HG02885 (cell line): ENCODE results near the gene FAM20C.

Experiments
- ATAC-seq: cut with Tn5 transposase; IDR thresholded peaks from one replicate; pipeline ENCODE4 v1.9.1; 2021; ENCODE audit warnings: mild to moderate bottlenecking; ENCODE audit not compliant: unreplicated experiment, poor library complexity

The FAM20C gene

DNA sequence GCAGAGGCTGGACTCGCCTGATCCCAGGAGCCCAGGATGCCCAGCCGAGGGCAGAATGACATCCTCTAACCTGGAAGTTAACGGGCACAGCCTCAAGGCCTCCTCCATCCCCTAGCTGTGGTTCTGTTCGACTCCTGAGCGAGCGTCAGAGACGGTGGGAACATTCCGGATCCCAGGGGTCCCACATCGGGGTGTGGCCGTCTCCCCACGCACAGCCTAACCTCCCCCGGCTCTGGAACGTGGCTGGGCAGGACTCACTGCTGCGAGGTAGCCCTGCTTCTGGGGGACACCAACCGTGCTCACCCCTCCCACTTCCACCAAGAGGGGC, 106.0 kb downstream of the FAM20C start:
- ATAC-seq, result no peak

DNA sequence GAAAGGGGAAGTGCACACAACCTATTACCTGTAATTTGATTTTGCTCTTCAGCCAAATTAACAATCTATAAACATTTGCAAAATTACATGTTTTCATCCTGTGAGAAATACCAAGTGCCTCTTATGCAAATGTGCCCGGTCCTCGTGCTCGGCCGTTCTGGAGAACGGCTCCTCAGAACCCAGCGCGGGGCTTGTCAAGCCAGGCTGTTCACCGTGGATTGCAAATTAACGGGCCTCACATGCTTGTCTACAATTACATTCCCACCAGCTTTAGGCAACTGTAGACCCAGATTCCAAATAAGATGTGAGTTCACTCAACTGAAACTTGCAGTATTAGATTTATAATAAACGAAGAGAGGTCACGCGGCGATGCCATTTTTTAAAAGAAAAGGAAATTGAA, 106.4 kb downstream of the FAM20C start:
- ATAC-seq, result no peak

DNA sequence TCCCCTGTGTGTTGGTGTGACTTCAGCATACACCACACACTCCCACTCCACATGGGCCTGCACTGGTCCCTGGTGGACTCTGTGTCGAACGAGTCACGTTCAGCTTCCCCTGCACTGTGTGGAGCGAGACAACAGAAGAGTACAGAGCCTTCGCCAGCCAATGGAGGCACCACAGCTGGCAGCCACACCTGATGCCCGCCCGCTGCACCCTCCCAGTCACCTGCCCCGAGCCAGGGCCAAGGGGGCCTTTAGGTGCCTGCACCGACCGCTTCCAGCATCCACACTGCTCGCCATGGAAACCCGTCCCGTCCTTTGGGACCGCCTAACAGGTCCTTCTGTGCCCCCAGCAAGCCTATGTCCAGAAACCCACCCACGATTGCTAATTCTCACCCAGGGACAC, 106.8 kb downstream of the FAM20C start:
- no peak for ATAC-seq

DNA sequence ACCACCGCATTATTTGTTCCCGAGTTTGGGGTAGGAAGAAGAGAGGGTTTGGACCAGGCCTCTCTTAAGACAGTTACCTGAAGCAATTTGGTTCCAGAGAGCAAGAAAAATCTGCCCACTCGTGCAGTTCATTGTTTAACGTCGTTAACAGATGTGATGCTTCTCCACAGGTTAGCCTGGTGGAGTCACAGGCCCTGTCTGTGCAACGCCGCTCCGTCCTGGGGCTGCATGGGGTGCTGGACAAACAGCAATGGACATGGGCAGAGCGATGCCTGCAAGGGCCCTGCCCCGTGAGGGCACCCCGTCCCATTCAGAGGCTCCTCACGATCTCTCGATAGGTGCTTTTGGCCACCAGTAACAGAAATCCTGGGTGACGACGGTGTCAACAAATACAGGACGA, 107.3 kb downstream of the FAM20C start:
- no peak for ATAC-seq

DNA sequence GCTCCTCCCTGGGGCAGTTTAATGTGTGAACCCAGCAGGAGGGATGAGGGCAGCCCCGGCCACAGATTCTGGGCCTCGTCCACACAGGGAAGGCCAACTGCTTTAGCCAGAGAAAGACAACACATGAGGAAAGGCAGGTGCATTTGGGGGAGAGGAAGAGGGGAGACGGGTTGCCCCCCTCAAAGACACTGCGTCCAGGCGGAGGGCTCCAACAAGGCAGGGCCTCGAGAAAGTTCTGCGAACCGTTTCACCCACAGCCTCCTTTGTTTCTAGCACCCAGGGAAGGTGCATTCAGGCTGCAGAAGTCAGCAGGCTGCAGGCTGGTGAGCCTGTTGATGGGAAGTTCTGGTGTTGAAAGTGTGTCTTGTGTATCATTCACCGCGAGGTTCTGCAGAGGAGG, 107.7 kb downstream of the FAM20C start:
- ATAC-seq, result no peak

DNA sequence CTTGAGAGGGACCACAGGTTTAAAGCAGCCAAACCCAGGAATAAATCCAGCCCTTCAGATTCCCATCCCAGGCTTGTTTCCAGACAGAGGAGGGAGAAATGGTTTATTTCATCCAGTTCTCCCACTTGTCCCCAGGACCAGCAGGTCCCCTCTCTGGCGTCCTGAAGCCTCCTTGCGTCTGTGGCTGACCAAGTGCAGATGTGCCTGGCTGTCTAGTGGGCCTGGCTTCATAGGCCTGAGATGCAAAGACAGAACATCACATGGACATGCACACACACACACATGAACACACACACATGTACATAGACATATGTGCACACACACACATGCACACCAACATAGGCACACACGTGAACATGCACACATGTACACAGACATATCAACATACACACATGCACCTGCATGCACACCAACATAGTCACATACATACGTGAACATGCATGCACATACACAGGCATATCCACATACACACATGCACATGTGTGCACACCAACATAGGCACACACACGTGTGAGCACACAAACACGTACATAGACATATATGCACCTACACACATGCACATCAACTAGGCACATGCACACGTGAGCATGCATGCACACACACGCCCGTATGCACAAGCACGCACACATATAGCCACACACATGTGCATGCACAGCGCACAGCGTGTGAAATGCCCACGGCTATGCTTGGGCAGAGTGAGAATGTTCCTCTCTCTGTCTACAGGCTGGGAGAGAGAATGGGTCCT, 108.3 kb downstream of the FAM20C start:
- no peak for ATAC-seq

DNA sequence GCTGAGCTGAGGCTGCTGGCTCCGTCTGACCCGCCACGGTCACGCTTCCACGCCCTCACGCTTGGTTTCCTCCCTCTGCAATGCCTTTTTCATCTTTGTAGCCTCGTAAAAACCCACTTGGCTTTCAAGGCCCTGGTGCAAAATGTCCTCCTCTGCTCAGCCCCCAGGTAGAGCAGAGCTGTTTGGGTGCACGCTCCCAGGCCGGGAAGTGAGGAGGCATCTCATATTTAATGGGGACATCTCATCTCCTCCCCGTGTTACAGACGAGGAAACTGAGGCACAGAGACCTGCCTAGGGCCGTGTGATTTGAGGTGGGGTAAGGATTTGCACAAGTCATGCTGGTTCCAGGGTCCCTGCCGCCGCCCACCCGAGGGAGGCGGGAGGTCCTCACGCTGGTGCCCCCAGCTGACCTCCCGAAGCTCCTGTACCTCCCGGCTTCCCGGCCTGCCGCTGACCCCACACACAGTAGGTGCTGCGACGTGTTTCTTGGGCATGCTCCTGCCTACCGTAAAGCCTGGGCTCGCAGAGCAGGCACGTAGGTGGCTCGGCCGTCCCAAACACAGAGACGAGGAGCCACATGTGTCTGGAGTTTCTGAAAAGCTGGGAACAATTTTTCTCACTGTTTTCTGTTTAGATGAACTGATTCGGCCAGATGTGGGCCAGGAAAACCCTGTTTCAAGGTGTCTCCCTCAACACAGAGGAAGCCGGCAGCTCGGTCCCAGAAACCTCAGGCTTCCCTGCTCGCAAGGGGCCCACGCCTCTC, 109.1 kb downstream of the FAM20C start:
- ATAC-seq, result no peak

DNA sequence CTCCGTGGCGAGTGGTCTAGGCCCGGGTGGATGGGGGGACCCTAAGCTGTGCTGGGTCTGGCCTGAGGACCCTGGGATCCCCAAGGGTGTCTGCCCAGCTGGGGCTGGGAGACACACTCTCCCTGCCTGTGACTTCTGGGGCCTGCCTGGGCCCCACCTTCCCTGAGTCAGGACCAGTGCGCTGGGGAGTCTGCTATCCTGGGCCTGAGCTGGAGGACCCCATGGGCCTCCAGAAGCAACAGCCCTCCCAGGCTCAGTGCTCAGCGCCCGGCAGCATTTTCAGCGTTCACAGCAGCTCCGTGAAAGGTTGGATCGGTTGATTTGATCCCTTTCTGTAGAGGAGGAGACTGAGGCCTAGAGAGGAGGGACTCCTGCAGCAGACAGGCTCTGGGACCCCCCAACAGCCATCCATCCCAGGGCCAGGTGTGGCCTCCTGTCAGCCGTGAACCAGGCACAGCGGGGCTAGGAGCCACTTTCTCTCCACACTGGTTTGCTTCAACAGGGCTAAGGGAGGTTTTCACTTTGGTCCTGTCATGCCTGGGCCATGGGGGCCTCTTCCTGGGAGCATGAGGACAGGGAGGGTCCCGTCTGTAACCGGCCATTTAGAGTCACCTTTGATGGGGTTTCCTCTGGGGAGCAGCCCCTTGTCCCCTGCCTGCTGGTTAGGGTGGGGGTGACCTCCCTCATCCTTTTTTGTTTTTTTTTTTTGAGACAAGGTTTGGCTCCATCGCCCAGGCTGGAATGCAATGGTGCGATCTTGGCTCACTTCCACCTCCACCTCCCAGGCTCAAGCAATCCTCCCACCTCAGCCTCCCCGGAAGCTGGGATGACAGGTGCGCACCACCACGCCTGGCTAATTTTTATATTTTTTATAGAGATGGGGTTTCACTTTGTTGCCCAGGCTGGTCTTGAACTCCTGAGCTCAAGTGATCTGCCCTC, 110.0 kb downstream of the FAM20C start:
- no peak for ATAC-seq

DNA sequence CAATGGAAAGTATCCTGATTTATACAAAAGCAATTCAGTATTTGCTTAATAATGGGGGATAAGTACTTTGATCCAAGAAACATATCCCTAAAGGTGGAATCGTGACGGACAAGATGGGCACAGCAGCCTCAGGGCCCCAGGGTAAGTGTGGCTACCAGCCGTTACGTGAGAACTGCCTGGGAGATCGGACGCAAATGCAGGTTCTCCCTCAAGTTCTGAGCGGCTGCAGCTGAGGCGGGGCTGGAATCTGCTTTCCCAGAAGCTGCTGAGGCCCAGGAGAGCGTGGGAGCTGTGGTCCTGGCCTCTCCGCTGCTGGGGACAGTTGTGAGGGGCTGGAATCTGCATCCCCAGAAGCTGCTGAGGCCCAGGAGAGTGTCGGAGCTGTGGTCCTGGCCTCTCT, 111.1 kb downstream of the FAM20C start:
- ATAC-seq, result no peak

DNA sequence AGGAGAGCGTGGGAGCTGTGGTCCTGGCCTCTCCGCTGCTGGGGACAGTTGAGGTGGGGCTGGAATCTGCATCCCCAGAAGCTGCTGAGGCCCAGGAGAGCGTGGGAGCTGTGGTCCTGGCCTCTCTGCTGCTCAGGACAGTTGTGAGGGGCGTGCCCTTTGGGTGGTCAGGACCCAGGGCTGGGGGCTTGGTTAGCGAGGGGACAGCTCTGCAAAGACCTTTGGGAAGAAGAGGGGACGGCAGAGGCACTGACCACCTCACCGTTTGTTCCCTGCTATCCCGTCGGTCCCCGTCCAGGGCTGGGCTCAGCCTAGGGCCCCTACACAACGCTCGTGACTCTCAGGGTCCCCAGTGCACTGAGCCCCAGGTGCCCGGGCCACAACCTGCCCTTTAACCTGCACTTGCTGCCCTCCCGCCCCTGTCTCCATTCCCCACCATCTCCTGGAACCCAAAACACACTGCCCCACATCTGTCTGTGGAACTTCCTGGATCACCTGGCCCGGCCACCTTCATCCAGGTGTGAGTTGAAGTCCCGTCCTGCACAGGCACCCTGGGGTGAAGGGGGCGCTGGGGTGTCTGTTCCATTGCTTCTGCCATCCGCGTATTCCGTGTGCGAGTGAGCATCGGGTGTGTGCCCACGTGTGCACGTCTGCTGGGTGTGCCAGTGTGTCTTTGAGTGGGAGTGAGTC, 111.7 kb downstream of the FAM20C start:
- ATAC-seq, result no peak

DNA sequence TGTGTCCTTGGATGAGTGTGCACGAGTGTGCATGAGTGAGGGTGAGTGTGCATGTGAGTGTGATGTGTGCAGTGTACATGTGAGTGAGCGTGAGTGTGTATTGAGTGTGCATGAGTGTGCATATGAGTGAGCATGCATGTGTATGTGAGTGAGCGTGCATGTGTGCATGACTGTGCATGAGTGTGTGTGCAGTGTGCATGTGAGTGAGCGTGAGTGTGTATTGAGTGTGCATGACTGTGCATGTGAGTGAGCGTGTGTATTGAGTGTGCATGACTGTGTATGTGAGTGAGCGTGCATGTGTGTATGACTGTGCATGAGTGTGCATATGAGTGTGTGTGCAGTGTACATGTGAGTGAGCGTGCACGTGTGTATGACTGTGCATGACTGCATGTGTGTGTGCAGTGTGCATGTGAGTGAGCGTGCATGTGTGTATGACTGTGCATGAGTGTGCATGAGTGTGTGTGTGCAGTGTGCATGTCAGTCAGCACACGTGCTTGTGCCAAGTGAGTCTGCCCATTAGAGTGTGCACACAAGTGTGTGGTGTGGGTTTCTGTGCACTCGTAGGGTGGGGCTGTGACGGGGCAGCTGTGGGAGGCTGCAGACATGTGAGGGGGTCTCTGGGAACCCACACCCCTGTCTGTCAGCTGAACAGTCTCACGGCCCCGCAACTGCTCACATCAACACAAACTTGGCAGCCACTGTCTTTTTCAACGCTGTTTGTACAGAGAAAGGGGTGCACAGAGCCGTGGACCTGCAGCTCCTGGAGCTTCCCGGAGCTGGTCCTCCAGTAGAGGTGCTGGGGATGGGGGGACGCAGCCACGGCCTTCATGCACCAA, 112.4 kb downstream of the FAM20C start:
- ATAC-seq, result no peak

DNA sequence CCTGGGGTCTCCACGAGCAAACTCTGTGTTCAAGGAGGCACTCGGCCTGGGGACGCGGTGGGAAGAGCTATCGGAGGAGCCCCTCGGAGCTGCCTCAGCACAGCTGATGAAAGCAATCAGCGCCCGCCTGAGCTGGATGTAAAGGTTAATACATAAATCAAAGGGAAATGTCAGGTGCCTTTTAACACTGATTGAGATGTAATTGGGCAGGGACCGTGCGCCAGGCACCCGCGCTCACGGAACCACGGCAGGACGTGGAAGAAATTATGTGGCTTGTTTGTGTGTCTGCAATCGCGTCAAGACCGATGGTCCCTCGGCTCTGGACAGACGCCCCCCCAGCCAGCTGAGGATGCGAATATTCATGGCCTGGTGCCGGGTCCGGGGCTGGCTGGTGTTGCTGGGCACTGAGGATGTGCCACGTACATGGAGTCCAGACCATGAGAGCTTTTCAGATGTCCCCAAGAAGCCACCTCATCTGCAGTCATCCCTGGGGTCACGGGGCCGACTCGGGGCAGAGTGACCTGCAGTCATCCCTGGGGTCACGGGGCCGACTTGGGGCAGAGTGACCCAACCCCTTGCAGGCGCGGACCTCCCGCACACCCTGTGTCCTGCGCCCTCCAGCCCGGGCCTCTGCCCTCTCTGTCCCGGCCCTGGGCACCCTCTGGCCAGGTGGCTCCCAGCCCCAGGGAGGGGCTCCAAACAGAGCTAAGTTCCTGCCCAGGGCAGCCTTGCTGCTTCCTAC, 113.2 kb downstream of the FAM20C start:
- no peak for ATAC-seq

DNA sequence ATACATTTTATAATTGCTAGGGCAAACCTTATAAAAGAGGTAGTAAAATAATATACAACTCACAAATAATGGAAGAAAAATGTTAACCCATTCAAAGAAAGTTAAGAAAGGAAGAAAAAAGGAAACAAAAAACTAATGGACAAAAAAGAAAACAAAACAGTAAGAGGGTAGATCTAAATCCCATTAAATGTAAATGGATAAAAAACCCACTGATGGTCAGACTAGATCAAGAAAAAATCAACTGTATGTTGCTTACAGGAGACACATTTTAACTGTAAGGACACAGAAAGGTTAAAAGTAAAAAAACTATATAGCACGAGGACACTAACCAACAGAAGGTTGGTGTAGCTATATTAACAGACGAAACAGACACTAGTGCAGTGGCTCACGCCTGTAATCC, 115.6 kb downstream of the FAM20C start:
- ATAC-seq, result no peak

DNA sequence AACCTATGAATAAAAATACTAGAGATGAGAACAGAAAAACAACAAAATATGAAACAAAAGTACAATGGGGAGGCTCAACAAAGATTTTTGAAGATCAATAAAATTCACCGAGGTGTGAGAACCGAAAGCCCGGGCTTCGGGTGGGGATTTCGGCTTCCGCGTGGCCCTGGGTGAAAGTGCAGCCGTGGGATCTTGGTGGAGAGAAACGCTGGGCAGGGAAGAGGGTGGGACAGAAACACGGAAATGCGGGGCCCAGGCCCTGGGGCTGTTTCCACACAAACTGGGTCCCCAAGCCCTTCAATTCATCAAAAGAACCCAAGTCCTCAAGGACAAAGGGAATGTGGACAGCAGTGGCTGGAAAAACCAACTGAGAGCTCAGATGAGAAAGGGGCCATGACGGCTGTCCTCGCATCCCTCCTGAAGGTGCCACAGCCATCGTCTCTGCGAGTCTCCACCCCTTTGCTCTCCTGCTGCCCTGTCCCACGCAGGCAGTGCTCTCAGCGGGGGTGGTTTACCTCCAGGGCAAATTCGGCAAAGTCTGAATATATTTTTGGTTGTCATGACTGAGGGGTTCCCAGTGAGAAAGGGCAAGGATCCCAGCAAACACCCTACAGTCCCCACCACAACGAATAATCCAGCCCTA, 117.3 kb downstream of the FAM20C start:
- no peak for ATAC-seq
